Measurements from ENCODE around the gene ARID1B.

GRCh38 chr6:156878681-156879080 is 101.5 kb downstream of the ARID1B start:
- no peak for TF ChIP-seq CTCF (IDR thresholded peaks at IDR 0.05)
- TF ChIP-seq POLR2A (IDR thresholded peaks at IDR 0.05) = no peak

All from adrenal gland (tissue), 5 donors.